A673 (cell line): ENCODE results near the gene GNAT1. TPM values are rescaled to one million over a fixed set of nuclear protein-coding genes. Genes with fewer than 3 reads are reported as not detected.

Experiments used
- BruUV-seq: library from RNA; stranded (reverse); fragments of 400-500 nt; replicated peaks from 2 replicates; lab custom pipeline; 2021; lab: Mats Ljungman, UMichigan
- CTCF ChIA-PET: fragments of 300-600 bp; sonication (Branson Sonifier 250); formaldehyde crosslinking; loops from one replicate; lab custom pipeline; 2022; ENCODE audit warnings: antibody characterized with exemption; lab: Charles Lee
- POLR2A ChIA-PET: fragments of 300-600 bp; sonication (Branson Sonifier 250); formaldehyde crosslinking; loops from one replicate; lab custom pipeline; 2022; ENCODE audit warnings: antibody characterized with exemption; ENCODE audit not compliant: low non-redundant PET; lab: Charles Lee
- DNase-seq: peaks from one replicate; pipeline ENCODE4 v3.0.0-alpha.2; 2015; ENCODE audit warnings: low spot score
- H3K27ac ChIP-seq: fragments of 200-600 bp; sonication (generic); 2 replicates; pipeline ENCODE4 v1.5.1; 2016; ENCODE audit warnings: mixed run types, low read depth, mild to moderate bottlenecking, mixed read lengths, antibody characterized with exemption, low read length; ENCODE audit not compliant: poor library complexity, severe bottlenecking
- H3K27me3 ChIP-seq: fragments of 200-600 bp; sonication (generic); replicated peaks from 2 replicates; pipeline ENCODE4 v1.6.1; 2017; ENCODE audit warnings: mixed run types, low read depth, mild to moderate bottlenecking, mixed read lengths, antibody characterized with exemption, low read length; ENCODE audit not compliant: insufficient read depth, poor library complexity
- H3K36me3 ChIP-seq: fragments of 200-600 bp; sonication (generic); 2 replicates; pipeline ENCODE4 v1.6.1; 2016; ENCODE audit warnings: mixed run types, mild to moderate bottlenecking, mixed read lengths, antibody characterized with exemption, low read length; ENCODE audit not compliant: insufficient read depth, poor library complexity, severe bottlenecking
- H3K4me1 ChIP-seq: fragments of 200-600 bp; sonication (generic); 2 replicates; pipeline ENCODE4 v1.6.1; 2017; ENCODE audit warnings: mixed run types, mild to moderate bottlenecking, mixed read lengths, antibody characterized with exemption, low read length; ENCODE audit not compliant: insufficient read depth, poor library complexity, severe bottlenecking
- H3K4me3 ChIP-seq: fragments of 200-600 bp; sonication (generic); 2 replicates; pipeline ENCODE4 v1.5.1; 2016; ENCODE audit warnings: low read depth, mixed run types, mild to moderate bottlenecking, mixed read lengths, low read length; ENCODE audit not compliant: poor library complexity, severe bottlenecking
- H3K9me3 ChIP-seq: fragments of 200-600 bp; sonication (generic); 2 replicates; pipeline ENCODE4 v1.6.1; 2016; ENCODE audit warnings: mixed run types, low read depth, mild to moderate bottlenecking, mixed read lengths, antibody characterized with exemption, low read length; ENCODE audit not compliant: poor library complexity, severe bottlenecking
- CTCF ChIP-seq: fragments of 300-800, 200-600 bp; sonication (generic); conservative IDR thresholded peaks from 2 replicates; pipeline ENCODE4 v1.5.1; 2017; ENCODE audit warnings: low read depth, mild to moderate bottlenecking, antibody characterized with exemption, low read length, moderate library complexity, mixed read lengths
- EZH2 ChIP-seq: fragments of 200-600 bp; sonication (generic); IDR thresholded peaks from 2 replicates; pipeline ENCODE4 v1.6.1; 2017; ENCODE audit warnings: borderline replicate concordance, low read depth, mild to moderate bottlenecking, mixed read lengths, antibody characterized with exemption, low read length; ENCODE audit not compliant: poor library complexity, severe bottlenecking
- intact Hi-C: fragments of 100-400 bp; cut with micrococcal nuclease; formaldehyde crosslinking; loops from one replicate; pipeline ENCODE4 v1.10.0; 2022; ENCODE audit not compliant: unreplicated experiment
- total RNA-seq: library from RNA; stranded (reverse); gene quantifications from 2 replicates; pipeline ENCODE4 v1.2.3, GENCODE V29; 2021

Gene GNAT1
- total RNA-seq, 1 experiment from 2014 or later: not detected

GRCh38 chr3:50150863-50151686 is 40.3 kb upstream of the GNAT1 start:
- H3K4me1 ChIP-seq: peaks cover 8% of the 10 kb centered on the region
- intact Hi-C loops: no loop called here
- ChIA-PET POLR2A (no interaction called here), CTCF (no interaction called here)
- no peaks in the 10 kb centered on the region for H3K27me3 ChIP-seq
- no peak for DNase-seq
- no peak overlapping the region for H3K4me3 ChIP-seq
- no peak overlapping the region for H3K27ac ChIP-seq
- no peaks in the 10 kb centered on the region for H3K36me3 ChIP-seq
- no peaks in the 10 kb centered on the region for H3K9me3 ChIP-seq
- TF ChIP-seq EZH2 (no peak), CTCF (no peak)
- BruUV-seq: no TSS peak

- Histone ChIP-seq H3K27me3 (no peaks in the 10 kb centered on the region), H3K4me1 (peaks cover 2% of the 10 kb centered on the region), H3K27ac (no peak overlapping the region), H3K36me3 (no peaks in the 10 kb centered on the region), H3K4me3 (no peak overlapping the region), H3K9me3 (no peaks in the 10 kb centered on the region)
- BruUV-seq: no TSS peak
- ChIA-PET CTCF (no interaction called here), POLR2A (no interaction called here)
- intact Hi-C loops: no loop called here
- no peak for DNase-seq
- TF ChIP-seq CTCF (no peak), EZH2 (no peak)
Observed at GRCh38 chr3:50151728-50152127, 39.7 kb upstream of the GNAT1 start.

DNA sequence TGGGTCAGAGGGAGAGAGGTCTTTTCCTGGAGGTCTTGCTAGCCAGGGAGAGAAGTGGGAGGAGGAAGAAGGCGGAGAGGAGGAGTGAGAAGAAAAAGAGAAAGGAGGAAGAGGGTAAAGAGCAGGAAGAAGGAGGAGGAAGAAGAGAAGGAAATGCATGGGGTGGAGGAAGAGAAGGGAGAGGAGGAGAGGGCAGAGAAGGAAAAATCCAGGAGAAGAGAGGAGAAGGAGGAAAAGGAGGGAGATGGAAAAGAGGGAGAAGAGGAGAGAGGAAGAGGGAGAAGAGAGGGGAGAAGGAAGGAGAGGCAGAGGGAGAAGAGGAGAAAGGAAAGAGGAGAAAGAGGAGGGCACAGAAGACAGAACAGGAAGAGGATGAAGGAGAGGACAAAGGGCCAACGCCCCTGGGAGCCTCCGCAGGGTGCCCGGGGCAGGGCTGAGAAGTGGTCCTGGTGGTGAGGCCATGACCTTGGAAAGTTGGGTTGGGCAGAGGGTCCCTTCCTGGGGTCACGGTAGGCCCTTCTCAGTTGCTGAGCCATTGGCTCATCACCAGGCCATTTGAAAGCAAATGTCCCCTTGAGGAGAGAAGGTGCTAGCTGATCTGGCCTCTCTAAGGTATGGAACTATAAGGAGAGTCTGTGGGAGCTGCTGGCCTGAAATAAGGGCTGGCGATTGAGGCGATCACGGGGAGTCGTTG is 37.5 kb upstream of the GNAT1 start:
- ChIA-PET POLR2A (no interaction called here), CTCF (no interaction called here)
- Histone ChIP-seq H3K36me3 (no peaks in the 10 kb centered on the region), H3K27ac (no peak overlapping the region), H3K27me3 (no peaks in the 10 kb centered on the region), H3K4me3 (peak overlapping the region; percentile 50), H3K9me3 (no peaks in the 10 kb centered on the region), H3K4me1 (no peaks in the 10 kb centered on the region)
- BruUV-seq: no TSS peak
- intact Hi-C loops: no loop called here
- no peak for TF ChIP-seq EZH2
- TF ChIP-seq CTCF: no peak
- no peak for DNase-seq
